ENCODE data around the gene RFX8.

GRCh38 chr2:101478181-101479001 is 3.5 kb upstream of the RFX8 start:
- TF ChIP-seq GATA3 (IDR thresholded peaks at IDR 0.05; ENCODE audit: low read depth, low read length) = no peak
- no peak for TF ChIP-seq GATA2 (IDR thresholded peaks at IDR 0.05; ENCODE audit: low read depth, low read length)
